ENCODE measurements around the gene MST1R. TPM values are rescaled to one million over a fixed set of nuclear protein-coding genes. Genes with fewer than 3 reads are reported as not detected.

Gene MST1R
- total and polyA plus RNA-seq, 9 of the 15 experiments (the other 6 are each of a cell fraction or from before 2014, with no cell fraction given): 1.3 to 10.0 (median 3.8) TPM

- Histone ChIP-seq H3K4me3 (no peak overlapping the region), H3K27me3 (ENCODE audit: control insufficient read depth in 2 of 2, insufficient read depth in 2 of 2, low read length in 2 of 2) (peaks cover 4 to 35% of the 10 kb centered on the region in 2 experiments; a peak in 3 of 5 replicates), H3K9me3 (replicated peaks; ENCODE audit: control insufficient read depth, insufficient read depth, low read depth, low read length) (no peaks in the 10 kb centered on the region), H3K9ac (ENCODE audit: insufficient read depth in 1 of 2, low read depth in 2 of 2, low read length in 2 of 2) (no peak overlapping the region), H2AFZ (ENCODE audit: low read depth, low read length) (no peak overlapping the region), H3K9me1 (ENCODE audit: control insufficient read depth, insufficient read depth, low read length) (no peaks in the 10 kb centered on the region), H3K27ac (ENCODE audit: extremely low read depth, low read depth, low read length) (no peak overlapping the region), H3K79me2 (ENCODE audit: control insufficient read depth, insufficient read depth, low read length) (no peaks in the 10 kb centered on the region), H3K4me1 (replicated peaks in 1 of 2; ENCODE audit: control insufficient read depth in 2 of 2, insufficient read depth in 2 of 2, low read length in 2 of 2) (peaks cover 0 to 16% of the 10 kb centered on the region in 2 experiments; a peak in 2 of 5 replicates), H4K20me1 (replicated peaks; ENCODE audit: control insufficient read depth, insufficient read depth, low read length) (peaks cover 6% of the 10 kb centered on the region; the same call in 1 of the 2 replicates), H3K4me2 (ENCODE audit: insufficient read depth, low read length) (no peak overlapping the region), H3K36me3 (ENCODE audit: control insufficient read depth, insufficient read depth, low read length) (no peaks in the 10 kb centered on the region)
- ChIA-PET CTCF (ENCODE audit: low intra/inter-chr PET ratio) (no interaction called here), POLR2A (interaction anchor here (0.6 kb wide), 1 partner anchor 38 kb away, joined by 3 read pairs; no protein-coding TSS in a partner anchor)
- ATAC-seq (peak; percentile 71), FAIRE-seq (no peak), DNase-seq (ENCODE audit: extremely low read depth in 1 of 4, low spot score in 3 of 4) (peak; percentile 44 to 53 (median 48))
- in situ Hi-C loops (cut with MboI): no loop called here
- BruUV-seq (replicated peaks): no TSS peak
- intact Hi-C loops (cut with micrococcal nuclease): no loop called here
- 5% methylated on average over 7 of the region's 7 CpGs for WGBS (ENCODE audit: insufficient coverage, low coverage, missing lambda C conversion rate)
- TF ChIP-seq STAG1 (CRISPR knock-in tag; IDR thresholded peaks at IDR 0.05; ENCODE audit: borderline replicate concordance) (0 out of 2 replicates have a peak, but pooled peaks have one; percentile 12), MIER1 (IDR thresholded peaks at IDR 0.05; ENCODE audit: low read depth) (peak; percentile 93), POLR2AphosphoS2 (IDR thresholded peaks at IDR 0.05; ENCODE audit: low read length) (no peak), NCOA1 (IDR thresholded peaks at IDR 0.05; ENCODE audit: low read depth) (0 out of 2 replicates have a peak, but pooled peaks have one; percentile 33), REST (IDR thresholded peaks at IDR 0.05; ENCODE audit: borderline replicate concordance) (peak; percentile 98), REST (CRISPR knock-in tag; IDR thresholded peaks at IDR 0.05; ENCODE audit: low read depth) (peak; percentile 93), TAF1 (IDR thresholded peaks at IDR 0.05; ENCODE audit: control insufficient read depth, extremely low read depth, insufficient read depth, low read length, severe bottlenecking) (no peak), EHMT2 (IDR thresholded peaks at IDR 0.05) (peak; percentile 96), MAZ (CRISPR knock-in tag; conservative IDR thresholded peaks at IDR 0.05 in 1 of 2, IDR thresholded peaks at IDR 0.05 in 1 of 2) (0 out of 4 replicates have a peak, but pooled peaks of 1 of the 2 experiments have one; percentile 22)
- TF ChIP-seq, protein P1, sequence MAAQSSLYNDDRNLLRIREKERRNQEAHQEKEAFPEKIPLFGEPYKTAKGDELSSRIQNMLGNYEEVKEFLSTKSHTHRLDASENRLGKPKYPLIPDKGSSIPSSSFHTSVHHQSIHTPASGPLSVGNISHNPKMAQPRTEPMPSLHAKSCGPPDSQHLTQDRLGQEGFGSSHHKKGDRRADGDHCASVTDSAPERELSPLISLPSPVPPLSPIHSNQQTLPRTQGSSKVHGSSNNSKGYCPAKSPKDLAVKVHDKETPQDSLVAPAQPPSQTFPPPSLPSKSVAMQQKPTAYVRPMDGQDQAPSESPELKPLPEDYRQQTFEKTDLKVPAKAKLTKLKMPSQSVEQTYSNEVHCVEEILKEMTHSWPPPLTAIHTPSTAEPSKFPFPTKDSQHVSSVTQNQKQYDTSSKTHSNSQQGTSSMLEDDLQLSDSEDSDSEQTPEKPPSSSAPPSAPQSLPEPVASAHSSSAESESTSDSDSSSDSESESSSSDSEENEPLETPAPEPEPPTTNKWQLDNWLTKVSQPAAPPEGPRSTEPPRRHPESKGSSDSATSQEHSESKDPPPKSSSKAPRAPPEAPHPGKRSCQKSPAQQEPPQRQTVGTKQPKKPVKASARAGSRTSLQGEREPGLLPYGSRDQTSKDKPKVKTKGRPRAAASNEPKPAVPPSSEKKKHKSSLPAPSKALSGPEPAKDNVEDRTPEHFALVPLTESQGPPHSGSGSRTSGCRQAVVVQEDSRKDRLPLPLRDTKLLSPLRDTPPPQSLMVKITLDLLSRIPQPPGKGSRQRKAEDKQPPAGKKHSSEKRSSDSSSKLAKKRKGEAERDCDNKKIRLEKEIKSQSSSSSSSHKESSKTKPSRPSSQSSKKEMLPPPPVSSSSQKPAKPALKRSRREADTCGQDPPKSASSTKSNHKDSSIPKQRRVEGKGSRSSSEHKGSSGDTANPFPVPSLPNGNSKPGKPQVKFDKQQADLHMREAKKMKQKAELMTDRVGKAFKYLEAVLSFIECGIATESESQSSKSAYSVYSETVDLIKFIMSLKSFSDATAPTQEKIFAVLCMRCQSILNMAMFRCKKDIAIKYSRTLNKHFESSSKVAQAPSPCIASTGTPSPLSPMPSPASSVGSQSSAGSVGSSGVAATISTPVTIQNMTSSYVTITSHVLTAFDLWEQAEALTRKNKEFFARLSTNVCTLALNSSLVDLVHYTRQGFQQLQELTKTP (IDR thresholded peaks at IDR 0.05; ENCODE audit: low read depth in 1 of 2, partially characterized antibody in 2 of 2): peak in 1 of 2 experiments; percentile 73
Observed at GRCh38 chr3:49867871-49868321, 35.8 kb downstream of the MST1R start.
